Type B pancreatic cell (in vitro differentiated cells): ENCODE measurements around the gene MANSC1. TPM values are rescaled to one million over a fixed set of nuclear protein-coding genes. Genes with fewer than 3 reads are reported as not detected.
A peak's percentile ranks its signal among the peaks of the same experiment; 100 is the strongest.
"Not testable (repeated sequence)": the region's sequence is repeated elsewhere in the genome, so short reads cannot be mapped to it uniquely, and the experiment has no call there.

ENCODE experiments used
- DNase-seq: peaks from one replicate; pipeline ENCODE4 v3.0.0; 2021; ENCODE audit warnings: mixed read lengths; ENCODE audit not compliant: unreplicated experiment; ENCODE audit errors: extremely low spot score
- H3K27ac Mint-ChIP-seq: 2 replicates; pipeline ENCODE4 v1.8.0; 2021; ENCODE audit warnings: mild to moderate bottlenecking, mixed read lengths
- H3K27me3 Mint-ChIP-seq: 2 replicates; pipeline ENCODE4 v1.8.0; 2021; ENCODE audit warnings: mixed read lengths
- H3K36me3 Mint-ChIP-seq: 2 replicates; pipeline ENCODE4 v1.8.0; 2021; ENCODE audit warnings: mixed read lengths
- H3K4me1 Mint-ChIP-seq: one replicate; pipeline ENCODE4 v1.8.0; 2021; ENCODE audit warnings: mixed read lengths; ENCODE audit not compliant: unreplicated experiment
- H3K4me3 Mint-ChIP-seq: 2 replicates; pipeline ENCODE4 v1.8.0; 2021; ENCODE audit warnings: mild to moderate bottlenecking, mixed read lengths
- H3K9me3 Mint-ChIP-seq: 2 replicates; pipeline ENCODE4 v1.8.0; 2021; ENCODE audit warnings: mixed read lengths
- total RNA-seq: library from RNA; stranded (reverse); gene quantifications from 2 replicates; pipeline ENCODE4 v1.2.1, GENCODE V29; 2021; ENCODE audit warnings: low replicate concordance
- TF ChIP-seq, protein P1 (sequence below): fragments of 200-600 bp; sonication (generic); conservative IDR thresholded peaks from 2 replicates; pipeline ENCODE4 v1.5.0; 2021; ENCODE audit warnings: antibody characterized with exemption, mild to moderate bottlenecking

The MANSC1 gene
- total RNA-seq, 1 donor from 2014 or later = 16.8 TPM

DNA sequence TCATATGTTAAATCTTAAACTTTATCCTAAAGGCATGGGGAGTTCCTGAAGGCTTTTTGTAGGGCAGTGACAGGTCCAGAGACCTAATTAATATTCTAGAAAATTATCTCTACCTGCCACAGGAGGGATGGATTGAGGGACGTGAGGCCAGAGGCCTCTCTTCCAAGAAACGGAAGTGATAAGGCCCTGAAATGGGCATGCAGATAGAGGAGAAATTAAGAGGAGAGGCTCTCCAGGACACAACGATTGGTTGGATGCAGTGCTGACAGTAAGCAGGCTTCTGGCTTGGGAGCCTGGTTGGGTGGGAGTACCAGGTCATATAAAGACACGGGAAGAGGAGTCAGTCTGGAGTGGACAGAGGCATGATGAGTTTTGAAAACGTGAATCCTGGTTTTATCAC is 3.8 kb upstream of the MANSC1 start:
- no peaks in the 10 kb centered on the region for H3K36me3 Mint-ChIP-seq
- peaks cover 4% of the 10 kb centered on the region for H3K4me1 Mint-ChIP-seq
- DNase-seq = no peak

DNA sequence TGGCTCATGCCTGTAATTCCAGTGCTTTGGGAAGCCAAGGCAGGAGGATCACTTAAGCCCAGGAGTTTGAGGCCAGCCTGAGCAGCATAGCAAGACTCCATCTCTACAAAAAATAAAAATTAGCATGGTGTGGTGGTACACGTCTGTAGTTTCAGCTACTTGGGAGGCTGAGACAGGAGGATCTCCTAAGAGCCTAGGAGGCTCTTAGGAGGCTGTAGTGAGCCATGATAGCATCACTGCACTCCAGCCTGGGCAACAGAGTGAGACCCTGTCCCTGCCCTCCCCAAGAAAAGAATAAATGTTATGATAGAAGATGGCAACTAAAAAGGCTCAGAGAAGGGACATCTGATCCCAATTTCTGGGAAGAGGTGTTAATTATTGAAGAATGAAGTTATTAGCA is 3.2 kb upstream of the MANSC1 start:
- H3K36me3 Mint-ChIP-seq = peaks cover 2% of the 10 kb centered on the region
- H3K4me3 Mint-ChIP-seq = no peak overlapping the region
- no peak for DNase-seq
- H3K9me3 Mint-ChIP-seq = no peaks in the 10 kb centered on the region
- H3K27ac Mint-ChIP-seq = no peak overlapping the region
- TF ChIP-seq, protein P1, sequence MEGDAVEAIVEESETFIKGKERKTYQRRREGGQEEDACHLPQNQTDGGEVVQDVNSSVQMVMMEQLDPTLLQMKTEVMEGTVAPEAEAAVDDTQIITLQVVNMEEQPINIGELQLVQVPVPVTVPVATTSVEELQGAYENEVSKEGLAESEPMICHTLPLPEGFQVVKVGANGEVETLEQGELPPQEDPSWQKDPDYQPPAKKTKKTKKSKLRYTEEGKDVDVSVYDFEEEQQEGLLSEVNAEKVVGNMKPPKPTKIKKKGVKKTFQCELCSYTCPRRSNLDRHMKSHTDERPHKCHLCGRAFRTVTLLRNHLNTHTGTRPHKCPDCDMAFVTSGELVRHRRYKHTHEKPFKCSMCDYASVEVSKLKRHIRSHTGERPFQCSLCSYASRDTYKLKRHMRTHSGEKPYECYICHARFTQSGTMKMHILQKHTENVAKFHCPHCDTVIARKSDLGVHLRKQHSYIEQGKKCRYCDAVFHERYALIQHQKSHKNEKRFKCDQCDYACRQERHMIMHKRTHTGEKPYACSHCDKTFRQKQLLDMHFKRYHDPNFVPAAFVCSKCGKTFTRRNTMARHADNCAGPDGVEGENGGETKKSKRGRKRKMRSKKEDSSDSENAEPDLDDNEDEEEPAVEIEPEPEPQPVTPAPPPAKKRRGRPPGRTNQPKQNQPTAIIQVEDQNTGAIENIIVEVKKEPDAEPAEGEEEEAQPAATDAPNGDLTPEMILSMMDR = no peak
- H3K4me1 Mint-ChIP-seq = peaks cover 3% of the 10 kb centered on the region
- H3K27me3 Mint-ChIP-seq = peaks cover 2% of the 10 kb centered on the region

More for the DNA sequence above, 3.8 kb upstream of the MANSC1 start:
- no peak overlapping the region for H3K4me3 Mint-ChIP-seq
- H3K27ac Mint-ChIP-seq = no peak overlapping the region
- TF ChIP-seq, protein P1 = no peak
- no peaks in the 10 kb centered on the region for H3K9me3 Mint-ChIP-seq
- no peaks in the 10 kb centered on the region for H3K27me3 Mint-ChIP-seq

DNA sequence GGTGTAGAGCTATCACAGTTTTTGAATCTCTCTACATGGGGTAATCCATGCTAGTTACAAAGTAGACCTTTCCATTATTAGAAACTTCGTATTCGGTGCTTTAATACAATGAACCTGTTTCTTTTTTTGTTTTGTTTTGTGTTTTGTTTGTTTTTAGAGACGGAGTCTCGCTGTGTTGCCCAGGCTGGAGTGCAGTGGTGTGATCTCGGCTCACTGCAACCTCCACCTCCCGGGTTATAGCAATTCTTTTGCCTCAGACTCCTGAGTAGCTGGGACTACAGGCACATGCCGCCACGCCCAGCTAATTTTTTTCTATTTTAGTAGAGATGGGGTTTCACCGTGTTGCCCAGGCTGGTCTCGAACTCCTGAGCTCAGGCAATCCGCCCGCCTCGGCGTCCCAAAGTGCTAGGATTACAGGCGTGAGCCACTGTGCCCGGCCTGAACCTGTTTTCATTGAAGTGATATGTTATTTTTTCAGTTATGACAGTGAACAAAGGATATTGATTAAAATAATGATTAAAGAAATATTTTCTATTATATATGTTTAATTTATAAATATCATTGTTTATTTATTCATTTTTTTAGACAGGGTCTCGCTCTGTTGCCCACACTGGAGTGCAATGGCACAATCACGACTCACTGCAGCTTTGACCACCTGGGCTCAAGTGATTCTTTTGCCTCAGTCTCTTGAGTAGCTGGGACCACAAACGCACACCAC is 1.6 kb upstream of the MANSC1 start:
- H3K4me3 Mint-ChIP-seq, H3K36me3 Mint-ChIP-seq, DNase-seq, H3K9me3 Mint-ChIP-seq, H3K4me1 Mint-ChIP-seq, H3K27me3 Mint-ChIP-seq: not testable (repeated sequence)
- peak overlapping the region; percentile 73 for H3K27ac Mint-ChIP-seq

DNA sequence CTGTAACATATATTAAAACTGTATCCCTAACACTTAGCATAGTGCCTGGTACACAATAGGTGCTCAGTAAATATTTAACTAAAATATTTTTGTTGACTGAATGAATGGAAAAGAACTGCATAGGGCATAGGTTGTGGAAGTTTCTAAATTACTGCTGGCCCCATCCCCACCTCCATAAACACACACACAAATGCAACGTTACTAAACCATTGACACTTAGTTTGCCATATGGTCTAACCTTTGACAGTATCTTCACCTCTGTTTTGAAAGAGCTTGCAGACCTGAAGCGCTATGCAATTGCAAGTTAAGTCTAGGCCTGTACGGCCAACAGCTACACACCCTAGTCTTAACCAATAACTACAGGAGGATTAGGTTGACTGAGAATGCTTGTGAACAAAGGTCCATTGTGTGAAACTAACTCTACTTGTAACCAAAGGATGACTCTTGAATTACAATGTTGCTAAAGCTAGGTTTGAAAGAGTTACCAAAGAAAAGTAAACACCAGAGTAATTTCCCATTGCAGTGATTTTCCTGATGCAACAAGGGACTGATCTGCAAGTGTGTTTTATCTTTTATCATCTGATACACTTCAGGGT is 924 bp upstream of the MANSC1 start:
- TF ChIP-seq, protein P1 = no peak
- H3K36me3 Mint-ChIP-seq = peaks cover 15% of the 10 kb centered on the region
- no peaks in the 10 kb centered on the region for H3K4me1 Mint-ChIP-seq
- H3K27me3 Mint-ChIP-seq = peaks cover 4% of the 10 kb centered on the region
- DNase-seq = no peak
- no peaks in the 10 kb centered on the region for H3K9me3 Mint-ChIP-seq
- peak overlapping the region; percentile 73 for H3K27ac Mint-ChIP-seq
- H3K4me3 Mint-ChIP-seq = peak overlapping the region; percentile 86

DNA sequence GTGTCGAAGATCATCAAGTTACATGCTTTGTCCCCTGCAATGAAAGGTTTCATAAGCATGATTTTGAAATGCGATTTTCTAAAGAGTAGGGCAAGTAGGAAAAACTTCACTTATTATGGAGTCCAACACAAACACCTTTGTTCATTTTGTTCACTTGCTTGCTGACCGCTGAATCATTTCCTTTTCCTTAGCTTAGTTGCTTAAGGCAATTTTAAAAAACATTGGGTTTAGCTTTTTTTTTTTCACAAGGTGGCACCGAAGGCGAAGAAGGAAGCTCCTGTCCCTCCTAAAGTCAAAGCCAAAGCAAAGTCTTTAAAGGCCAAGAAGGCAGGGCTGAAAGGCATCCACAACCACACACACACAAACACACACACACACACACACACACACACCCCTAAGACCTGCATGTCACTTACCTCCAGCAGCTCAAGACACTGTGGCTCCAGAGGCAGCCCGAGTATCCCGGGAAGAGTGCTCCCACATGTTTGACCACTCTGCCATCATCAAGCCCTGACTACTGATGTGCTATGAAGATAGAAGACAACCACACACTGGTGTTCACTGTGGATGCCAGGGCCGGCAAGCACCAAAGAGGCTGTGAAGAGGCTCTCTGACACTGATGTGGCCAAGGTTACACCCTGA is 11.4 kb downstream of the MANSC1 start:
- no peak overlapping the region for H3K4me3 Mint-ChIP-seq
- peaks cover 9% of the 10 kb centered on the region for H3K4me1 Mint-ChIP-seq
- peaks cover 34% of the 10 kb centered on the region for H3K36me3 Mint-ChIP-seq
- no peaks in the 10 kb centered on the region for H3K9me3 Mint-ChIP-seq
- H3K27ac Mint-ChIP-seq = no peak overlapping the region
- TF ChIP-seq, protein P1 = no peak
- H3K27me3 Mint-ChIP-seq = no peaks in the 10 kb centered on the region
- no peak for DNase-seq

DNA sequence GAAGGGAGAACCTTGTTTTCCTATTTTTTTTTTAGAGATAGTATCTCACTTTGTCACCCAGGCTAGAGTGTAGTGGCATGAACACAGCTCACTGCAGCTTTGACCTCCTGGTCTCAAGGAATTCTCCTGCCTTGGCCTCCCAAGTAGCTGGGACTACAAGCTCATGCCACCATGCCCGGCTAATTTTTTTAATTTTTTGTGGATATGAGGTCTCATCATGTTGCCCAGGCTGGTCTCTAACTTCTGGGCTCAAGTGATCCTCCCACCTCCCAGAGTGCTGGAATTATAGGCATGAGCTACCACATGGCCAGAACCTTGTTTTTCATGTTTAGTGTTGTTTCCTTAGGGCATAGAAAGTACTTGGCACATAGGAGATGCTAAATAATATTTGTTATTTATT is 13.5 kb downstream of the MANSC1 start:
- H3K27ac Mint-ChIP-seq = no peak overlapping the region
- H3K36me3 Mint-ChIP-seq = peaks cover 25% of the 10 kb centered on the region
- no peaks in the 10 kb centered on the region for H3K27me3 Mint-ChIP-seq
- H3K4me1 Mint-ChIP-seq = peaks cover 22% of the 10 kb centered on the region
- H3K4me3 Mint-ChIP-seq = no peak overlapping the region
- DNase-seq = no peak
- no peaks in the 10 kb centered on the region for H3K9me3 Mint-ChIP-seq
- TF ChIP-seq, protein P1 = no peak
